ENCODE data around the gene PLXNA1. TPM values are rescaled to one million over a fixed set of nuclear protein-coding genes. Genes with fewer than 3 reads are reported as not detected.

PLXNA1 gene
- total and polyA plus RNA-seq, 2 experiments from 2014 or later: 11.0 to 73.5 TPM

DNA sequence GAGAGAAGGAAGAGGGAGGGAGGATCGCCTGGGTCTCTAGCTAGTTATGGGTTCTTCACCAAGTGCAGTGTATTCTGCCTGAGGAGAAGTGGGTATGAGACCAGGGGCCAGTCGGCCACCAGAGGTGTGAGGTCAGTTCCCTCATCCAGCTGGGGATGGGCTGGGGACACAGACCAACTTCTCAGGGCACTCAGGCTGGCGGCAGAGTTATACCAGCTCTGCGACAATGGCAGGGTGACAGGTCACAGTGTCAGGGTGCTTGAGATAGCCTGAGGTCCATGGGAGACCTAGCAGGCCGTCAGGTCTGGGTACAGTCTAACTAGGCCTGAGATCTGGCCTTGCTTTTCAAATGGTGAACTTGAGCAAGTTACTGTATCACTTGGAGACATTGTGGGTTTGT is 31.4 kb upstream of the PLXNA1 start:
- Histone ChIP-seq H3K27me3 (ENCODE audit: insufficient read depth) (no peaks in the 10 kb centered on the region), H3K4me3 (no peak overlapping the region), H3K27ac (ENCODE audit: low read depth) (no peak overlapping the region), H3K79me2 (replicated peaks; ENCODE audit: insufficient read depth) (no peaks in the 10 kb centered on the region), H3K9me2 (ENCODE audit: insufficient read depth) (no peaks in the 10 kb centered on the region), H3K36me3 (ENCODE audit: insufficient read depth) (no peaks in the 10 kb centered on the region), H3K4me1 (ENCODE audit: insufficient read depth) (no peaks in the 10 kb centered on the region), H2AFZ (no peak overlapping the region), H4K20me1 (replicated peaks; ENCODE audit: insufficient read depth) (no peaks in the 10 kb centered on the region), H3F3A (replicated peaks; ENCODE audit: low read depth) (no peaks in the 10 kb centered on the region), H3K4me2 (no peak overlapping the region)
- TF ChIP-seq, protein P1, sequence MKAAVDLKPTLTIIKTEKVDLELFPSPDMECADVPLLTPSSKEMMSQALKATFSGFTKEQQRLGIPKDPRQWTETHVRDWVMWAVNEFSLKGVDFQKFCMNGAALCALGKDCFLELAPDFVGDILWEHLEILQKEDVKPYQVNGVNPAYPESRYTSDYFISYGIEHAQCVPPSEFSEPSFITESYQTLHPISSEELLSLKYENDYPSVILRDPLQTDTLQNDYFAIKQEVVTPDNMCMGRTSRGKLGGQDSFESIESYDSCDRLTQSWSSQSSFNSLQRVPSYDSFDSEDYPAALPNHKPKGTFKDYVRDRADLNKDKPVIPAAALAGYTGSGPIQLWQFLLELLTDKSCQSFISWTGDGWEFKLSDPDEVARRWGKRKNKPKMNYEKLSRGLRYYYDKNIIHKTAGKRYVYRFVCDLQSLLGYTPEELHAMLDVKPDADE (IDR thresholded peaks at IDR 0.05): no peak
- no peak for TF ChIP-seq STAT1 (IDR thresholded peaks at IDR 0.05; ENCODE audit: unreplicated experiment)
- TF ChIP-seq, protein P2, sequence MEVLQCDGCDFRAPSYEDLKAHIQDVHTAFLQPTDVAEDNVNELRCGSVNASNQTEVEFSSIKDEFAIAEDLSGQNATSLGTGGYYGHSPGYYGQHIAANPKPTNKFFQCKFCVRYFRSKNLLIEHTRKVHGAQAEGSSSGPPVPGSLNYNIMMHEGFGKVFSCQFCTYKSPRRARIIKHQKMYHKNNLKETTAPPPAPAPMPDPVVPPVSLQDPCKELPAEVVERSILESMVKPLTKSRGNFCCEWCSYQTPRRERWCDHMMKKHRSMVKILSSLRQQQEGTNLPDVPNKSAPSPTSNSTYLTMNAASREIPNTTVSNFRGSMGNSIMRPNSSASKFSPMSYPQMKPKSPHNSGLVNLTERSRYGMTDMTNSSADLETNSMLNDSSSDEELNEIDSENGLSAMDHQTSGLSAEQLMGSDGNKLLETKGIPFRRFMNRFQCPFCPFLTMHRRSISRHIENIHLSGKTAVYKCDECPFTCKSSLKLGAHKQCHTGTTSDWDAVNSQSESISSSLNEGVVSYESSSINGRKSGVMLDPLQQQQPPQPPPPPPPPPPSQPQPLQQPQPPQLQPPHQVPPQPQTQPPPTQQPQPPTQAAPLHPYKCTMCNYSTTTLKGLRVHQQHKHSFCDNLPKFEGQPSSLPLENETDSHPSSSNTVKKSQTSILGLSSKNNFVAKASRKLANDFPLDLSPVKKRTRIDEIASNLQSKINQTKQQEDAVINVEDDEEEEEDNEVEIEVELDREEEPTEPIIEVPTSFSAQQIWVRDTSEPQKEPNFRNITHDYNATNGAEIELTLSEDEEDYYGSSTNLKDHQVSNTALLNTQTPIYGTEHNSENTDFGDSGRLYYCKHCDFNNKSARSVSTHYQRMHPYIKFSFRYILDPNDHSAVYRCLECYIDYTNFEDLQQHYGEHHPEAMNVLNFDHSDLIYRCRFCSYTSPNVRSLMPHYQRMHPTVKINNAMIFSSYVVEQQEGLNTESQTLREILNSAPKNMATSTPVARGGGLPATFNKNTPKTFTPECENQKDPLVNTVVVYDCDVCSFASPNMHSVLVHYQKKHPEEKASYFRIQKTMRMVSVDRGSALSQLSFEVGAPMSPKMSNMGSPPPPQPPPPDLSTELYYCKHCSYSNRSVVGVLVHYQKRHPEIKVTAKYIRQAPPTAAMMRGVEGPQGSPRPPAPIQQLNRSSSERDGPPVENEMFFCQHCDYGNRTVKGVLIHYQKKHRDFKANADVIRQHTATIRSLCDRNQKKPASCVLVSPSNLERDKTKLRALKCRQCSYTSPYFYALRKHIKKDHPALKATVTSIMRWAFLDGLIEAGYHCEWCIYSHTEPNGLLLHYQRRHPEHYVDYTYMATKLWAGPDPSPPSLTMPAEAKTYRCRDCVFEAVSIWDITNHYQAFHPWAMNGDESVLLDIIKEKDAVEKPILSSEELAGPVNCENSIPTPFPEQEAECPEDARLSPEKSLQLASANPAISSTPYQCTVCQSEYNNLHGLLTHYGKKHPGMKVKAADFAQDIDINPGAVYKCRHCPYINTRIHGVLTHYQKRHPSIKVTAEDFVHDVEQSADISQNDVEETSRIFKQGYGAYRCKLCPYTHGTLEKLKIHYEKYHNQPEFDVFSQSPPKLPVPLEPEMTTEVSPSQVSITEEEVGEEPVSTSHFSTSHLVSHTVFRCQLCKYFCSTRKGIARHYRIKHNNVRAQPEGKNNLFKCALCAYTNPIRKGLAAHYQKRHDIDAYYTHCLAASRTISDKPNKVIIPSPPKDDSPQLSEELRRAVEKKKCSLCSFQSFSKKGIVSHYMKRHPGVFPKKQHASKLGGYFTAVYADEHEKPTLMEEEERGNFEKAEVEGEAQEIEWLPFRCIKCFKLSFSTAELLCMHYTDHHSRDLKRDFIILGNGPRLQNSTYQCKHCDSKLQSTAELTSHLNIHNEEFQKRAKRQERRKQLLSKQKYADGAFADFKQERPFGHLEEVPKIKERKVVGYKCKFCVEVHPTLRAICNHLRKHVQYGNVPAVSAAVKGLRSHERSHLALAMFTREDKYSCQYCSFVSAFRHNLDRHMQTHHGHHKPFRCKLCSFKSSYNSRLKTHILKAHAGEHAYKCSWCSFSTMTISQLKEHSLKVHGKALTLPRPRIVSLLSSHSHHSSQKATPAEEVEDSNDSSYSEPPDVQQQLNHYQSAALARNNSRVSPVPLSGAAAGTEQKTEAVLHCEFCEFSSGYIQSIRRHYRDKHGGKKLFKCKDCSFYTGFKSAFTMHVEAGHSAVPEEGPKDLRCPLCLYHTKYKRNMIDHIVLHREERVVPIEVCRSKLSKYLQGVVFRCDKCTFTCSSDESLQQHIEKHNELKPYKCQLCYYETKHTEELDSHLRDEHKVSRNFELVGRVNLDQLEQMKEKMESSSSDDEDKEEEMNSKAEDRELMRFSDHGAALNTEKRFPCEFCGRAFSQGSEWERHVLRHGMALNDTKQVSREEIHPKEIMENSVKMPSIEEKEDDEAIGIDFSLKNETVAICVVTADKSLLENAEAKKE (CRISPR knock-in tag; IDR thresholded peaks at IDR 0.05): no peak
- TF ChIP-seq EZH2 (IDR thresholded peaks at IDR 0.05; ENCODE audit: low read depth, unreplicated experiment): no peak
- TF ChIP-seq CREB1 (CRISPR knock-in tag; IDR thresholded peaks at IDR 0.05; ENCODE audit: low read depth): no peak
- no peak for TF ChIP-seq POLR2AphosphoS5 (IDR thresholded peaks at IDR 0.05; ENCODE audit: low read depth)
- TF ChIP-seq, protein P3, sequence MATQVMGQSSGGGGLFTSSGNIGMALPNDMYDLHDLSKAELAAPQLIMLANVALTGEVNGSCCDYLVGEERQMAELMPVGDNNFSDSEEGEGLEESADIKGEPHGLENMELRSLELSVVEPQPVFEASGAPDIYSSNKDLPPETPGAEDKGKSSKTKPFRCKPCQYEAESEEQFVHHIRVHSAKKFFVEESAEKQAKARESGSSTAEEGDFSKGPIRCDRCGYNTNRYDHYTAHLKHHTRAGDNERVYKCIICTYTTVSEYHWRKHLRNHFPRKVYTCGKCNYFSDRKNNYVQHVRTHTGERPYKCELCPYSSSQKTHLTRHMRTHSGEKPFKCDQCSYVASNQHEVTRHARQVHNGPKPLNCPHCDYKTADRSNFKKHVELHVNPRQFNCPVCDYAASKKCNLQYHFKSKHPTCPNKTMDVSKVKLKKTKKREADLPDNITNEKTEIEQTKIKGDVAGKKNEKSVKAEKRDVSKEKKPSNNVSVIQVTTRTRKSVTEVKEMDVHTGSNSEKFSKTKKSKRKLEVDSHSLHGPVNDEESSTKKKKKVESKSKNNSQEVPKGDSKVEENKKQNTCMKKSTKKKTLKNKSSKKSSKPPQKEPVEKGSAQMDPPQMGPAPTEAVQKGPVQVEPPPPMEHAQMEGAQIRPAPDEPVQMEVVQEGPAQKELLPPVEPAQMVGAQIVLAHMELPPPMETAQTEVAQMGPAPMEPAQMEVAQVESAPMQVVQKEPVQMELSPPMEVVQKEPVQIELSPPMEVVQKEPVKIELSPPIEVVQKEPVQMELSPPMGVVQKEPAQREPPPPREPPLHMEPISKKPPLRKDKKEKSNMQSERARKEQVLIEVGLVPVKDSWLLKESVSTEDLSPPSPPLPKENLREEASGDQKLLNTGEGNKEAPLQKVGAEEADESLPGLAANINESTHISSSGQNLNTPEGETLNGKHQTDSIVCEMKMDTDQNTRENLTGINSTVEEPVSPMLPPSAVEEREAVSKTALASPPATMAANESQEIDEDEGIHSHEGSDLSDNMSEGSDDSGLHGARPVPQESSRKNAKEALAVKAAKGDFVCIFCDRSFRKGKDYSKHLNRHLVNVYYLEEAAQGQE (IDR thresholded peaks at IDR 0.05; ENCODE audit: unreplicated experiment): no peak
- TF ChIP-seq ZNF331 (CRISPR knock-in tag; IDR thresholded peaks at IDR 0.05; ENCODE audit: low read depth): no peak
- no peak for TF ChIP-seq EZH2phosphoT487 (IDR thresholded peaks at IDR 0.05; ENCODE audit: unreplicated experiment)
- no peak for TF ChIP-seq JUNB (IDR thresholded peaks at IDR 0.05; ENCODE audit: unreplicated experiment)
- no peak for TF ChIP-seq NANOG (IDR thresholded peaks at IDR 0.05; ENCODE audit: borderline replicate concordance)
- TF ChIP-seq, protein P4, sequence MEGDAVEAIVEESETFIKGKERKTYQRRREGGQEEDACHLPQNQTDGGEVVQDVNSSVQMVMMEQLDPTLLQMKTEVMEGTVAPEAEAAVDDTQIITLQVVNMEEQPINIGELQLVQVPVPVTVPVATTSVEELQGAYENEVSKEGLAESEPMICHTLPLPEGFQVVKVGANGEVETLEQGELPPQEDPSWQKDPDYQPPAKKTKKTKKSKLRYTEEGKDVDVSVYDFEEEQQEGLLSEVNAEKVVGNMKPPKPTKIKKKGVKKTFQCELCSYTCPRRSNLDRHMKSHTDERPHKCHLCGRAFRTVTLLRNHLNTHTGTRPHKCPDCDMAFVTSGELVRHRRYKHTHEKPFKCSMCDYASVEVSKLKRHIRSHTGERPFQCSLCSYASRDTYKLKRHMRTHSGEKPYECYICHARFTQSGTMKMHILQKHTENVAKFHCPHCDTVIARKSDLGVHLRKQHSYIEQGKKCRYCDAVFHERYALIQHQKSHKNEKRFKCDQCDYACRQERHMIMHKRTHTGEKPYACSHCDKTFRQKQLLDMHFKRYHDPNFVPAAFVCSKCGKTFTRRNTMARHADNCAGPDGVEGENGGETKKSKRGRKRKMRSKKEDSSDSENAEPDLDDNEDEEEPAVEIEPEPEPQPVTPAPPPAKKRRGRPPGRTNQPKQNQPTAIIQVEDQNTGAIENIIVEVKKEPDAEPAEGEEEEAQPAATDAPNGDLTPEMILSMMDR (conservative IDR thresholded peaks at IDR 0.05; ENCODE audit: low read depth in 2 of 2): no peak
- TF ChIP-seq ZNF114 (CRISPR knock-in tag; IDR thresholded peaks at IDR 0.05): no peak
- H3K36me3 Mint-ChIP-seq (ENCODE audit: low read depth): no peaks in the 10 kb centered on the region
- ATAC-seq: no peak
- DNase-seq (ENCODE audit: low spot score): no peak
- H3K27ac Mint-ChIP-seq: no peak overlapping the region
- peaks cover 9% of the 10 kb centered on the region for H3K27me3 Mint-ChIP-seq (ENCODE audit: insufficient read depth, low read depth, poor library complexity)
- H3K4me1 Mint-ChIP-seq: no peaks in the 10 kb centered on the region
- no peaks in the 10 kb centered on the region for H3K9me3 Mint-ChIP-seq
- H3K4me3 Mint-ChIP-seq: no peak overlapping the region

All from GM23338 (cell line).